Pericardium fibroblast (primary cell): ENCODE results near the gene USP17L18. TPM values are rescaled to one million over a fixed set of nuclear protein-coding genes. Genes with fewer than 3 reads are reported as not detected.

Source experiments
- total RNA-seq: library from RNA; depleted of rRNA; stranded (reverse); fragments of >200 nt; gene quantifications from 2 replicates; pipeline ENCODE4 v1.2.3, GENCODE V29; 2015

The USP17L18 gene, protein sequence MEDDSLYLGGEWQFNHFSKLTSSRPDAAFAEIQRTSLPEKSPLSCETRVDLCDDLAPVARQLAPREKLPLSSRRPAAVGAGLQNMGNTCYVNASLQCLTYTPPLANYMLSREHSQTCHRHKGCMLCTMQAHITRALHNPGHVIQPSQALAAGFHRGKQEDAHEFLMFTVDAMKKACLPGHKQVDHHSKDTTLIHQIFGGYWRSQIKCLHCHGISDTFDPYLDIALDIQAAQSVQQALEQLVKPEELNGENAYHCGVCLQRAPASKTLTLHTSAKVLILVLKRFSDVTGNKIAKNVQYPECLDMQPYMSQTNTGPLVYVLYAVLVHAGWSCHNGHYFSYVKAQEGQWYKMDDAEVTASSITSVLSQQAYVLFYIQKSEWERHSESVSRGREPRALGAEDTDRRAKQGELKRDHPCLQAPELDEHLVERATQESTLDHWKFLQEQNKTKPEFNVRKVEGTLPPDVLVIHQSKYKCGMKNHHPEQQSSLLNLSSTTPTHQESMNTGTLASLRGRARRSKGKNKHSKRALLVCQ
- not detected in 2 replicates for total RNA-seq

DNA sequence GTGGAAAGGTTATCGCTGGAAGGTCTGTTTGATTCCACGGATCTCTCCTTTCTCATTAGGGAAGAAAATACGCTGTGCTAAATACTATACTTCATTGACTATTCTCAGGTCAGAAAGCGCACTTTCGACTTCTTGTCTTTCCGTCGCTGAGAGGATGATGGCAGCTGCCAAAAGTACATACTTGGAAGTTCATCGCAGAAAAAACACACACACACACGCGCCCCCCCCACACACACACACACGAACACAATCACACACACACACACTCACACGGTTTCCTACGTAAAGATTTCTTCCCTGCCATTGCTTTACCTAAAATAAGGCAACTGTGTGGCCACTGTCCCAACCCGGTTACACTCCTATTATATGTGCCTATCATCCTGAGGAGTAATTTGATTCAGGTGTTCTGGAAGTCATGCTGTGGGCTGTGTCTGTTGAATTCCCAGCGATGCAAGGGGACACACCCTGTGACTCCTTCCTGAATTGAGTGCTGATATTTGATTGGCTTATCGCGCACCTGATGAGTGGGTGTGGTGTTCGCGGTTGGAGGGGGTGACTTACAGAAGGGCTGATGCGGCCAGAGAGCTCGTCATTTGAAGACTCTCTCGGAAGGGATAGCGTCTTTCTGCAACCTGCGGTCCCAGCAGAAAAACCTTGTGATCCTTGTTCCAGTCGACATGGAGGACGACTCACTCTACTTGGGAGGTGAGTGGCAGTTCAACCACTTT, at the start of gene USP17L18:
Gene USP17L18 (plus strand): TSS at position 678 of the 728 bp plus-strand sequence. CDS start 0 bp downstream, at position 678.

DNA sequence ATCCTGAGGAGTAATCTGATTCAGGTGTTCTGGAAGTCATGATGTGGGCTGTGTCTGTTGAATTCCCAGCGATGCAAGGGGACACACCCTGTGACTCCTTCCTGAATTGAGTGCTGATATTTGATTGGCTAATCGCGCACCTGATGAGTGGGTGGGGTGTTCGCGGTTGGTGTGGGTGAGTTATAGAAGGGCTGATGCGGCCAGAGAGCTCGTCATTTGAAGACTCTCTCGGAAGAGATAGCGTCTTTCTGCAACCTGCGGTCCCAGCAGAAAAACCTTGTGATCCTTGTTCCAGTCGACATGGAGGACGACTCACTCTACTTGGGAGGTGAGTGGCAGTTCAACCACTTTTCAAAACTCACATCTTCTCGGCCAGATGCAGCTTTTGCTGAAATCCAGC, 38.1 kb upstream of the USP17L18 start, which contains the start of gene USP17L10:
Gene USP17L10 (plus strand): TSS at position 301 of the 400 bp plus-strand sequence. CDS start 0 bp downstream, at position 301.

DNA sequence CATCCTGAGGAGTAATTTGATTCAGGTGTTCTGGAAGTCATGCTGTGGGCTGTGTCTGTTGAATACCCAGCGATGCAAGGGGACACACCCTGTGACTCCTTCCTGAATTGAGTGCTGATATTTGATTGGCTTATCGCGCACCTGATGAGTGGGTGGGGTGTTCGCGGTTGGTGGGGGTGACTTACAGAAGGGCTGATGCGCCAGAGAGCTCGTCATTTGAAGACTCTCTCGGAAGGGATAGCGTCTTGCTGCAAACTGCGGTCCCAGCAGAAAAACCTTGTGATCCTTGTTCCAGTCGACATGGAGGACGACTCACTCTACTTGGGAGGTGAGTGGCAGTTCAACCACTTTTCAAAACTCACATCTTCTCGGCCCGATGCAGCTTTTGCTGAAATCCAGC, 33.3 kb upstream of the USP17L18 start, which contains the start of gene USP17L11:
Gene USP17L11 (plus strand): TSS at position 301 of the 400 bp plus-strand sequence. CDS start 0 bp downstream, at position 301.

DNA sequence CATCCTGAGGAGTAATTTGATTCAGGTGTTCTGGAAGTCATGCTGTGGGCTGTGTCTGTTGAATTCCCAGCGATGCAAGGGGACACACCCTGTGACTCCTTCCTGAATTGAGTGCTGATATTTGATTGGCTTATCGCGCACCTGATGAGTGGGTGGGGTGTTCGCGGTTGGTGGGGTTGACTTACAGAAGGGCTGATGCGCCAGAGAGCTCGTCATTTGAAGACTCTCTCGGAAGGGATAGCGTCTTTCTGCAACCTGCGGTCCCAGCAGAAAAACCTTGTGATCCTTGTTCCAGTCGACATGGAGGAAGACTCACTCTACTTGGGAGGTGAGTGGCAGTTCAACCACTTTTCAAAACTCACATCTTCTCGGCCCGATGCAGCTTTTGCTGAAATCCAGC, 28.6 kb upstream of the USP17L18 start, which contains the start of gene USP17L12:
Gene USP17L12 (plus strand): TSS at position 301 of the 400 bp plus-strand sequence. CDS start 0 bp downstream, at position 301.

DNA sequence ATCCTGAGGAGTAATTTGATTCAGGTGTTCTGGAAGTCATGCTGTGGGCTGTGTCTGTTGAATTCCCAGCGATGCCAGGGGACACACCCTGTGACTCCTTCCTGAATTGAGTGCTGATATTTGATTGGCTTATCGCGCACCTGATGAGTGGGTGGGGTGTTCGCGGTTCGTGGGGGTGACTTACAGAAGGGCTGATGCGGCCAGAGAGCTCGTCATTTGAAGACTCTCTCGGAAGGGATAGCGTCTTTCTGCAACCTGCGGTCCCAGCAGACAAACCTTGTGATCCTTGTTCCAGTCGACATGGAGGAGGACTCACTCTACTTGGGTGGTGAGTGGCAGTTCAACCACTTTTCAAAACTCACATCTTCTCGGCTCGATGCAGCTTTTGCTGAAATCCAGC, 23.8 kb upstream of the USP17L18 start, which contains the start of gene USP17L13:
Gene USP17L13 (plus strand): TSS at position 301 of the 400 bp plus-strand sequence. CDS start 0 bp downstream, at position 301.

DNA sequence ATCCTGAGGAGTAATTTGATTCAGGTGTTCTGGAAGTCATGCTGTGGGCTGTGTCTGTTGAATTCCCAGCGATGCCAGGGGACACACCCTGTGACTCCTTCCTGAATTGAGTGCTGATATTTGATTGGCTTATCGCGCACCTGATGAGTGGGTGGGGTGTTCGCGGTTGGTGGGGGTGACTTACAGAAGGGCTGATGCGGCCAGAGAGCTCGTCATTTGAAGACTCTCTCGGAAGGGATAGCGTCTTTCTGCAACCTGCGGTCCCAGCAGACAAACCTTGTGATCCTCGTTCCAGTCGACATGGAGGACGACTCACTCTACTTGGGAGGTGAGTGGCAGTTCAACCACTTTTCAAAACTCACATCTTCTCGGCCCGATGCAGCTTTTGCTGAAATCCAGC, 14.3 kb upstream of the USP17L18 start, which contains the start of gene USP17L15:
Gene USP17L15 (plus strand): TSS at position 301 of the 400 bp plus-strand sequence. CDS start 0 bp downstream, at position 301.

DNA sequence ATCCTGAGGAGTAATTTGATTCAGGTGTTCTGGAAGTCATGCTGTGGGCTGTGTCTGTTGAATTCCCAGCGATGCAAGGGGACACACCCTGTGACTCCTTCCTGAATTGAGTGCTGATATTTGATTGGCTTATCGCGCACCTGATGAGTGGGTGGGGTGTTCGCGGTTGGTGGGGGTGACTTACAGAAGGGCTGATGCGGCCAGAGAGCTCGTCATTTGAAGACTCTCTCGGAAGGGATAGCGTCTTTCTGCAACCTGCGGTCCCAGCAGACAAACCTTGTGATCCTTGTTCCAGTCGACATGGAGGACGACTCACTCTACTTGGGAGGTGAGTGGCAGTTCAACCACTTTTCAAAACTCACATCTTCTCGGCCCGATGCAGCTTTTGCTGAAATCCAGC, 4.9 kb upstream of the USP17L18 start, which contains the start of gene USP17L17:
Gene USP17L17 (plus strand): TSS at position 301 of the 400 bp plus-strand sequence. CDS start 0 bp downstream, at position 301.

DNA sequence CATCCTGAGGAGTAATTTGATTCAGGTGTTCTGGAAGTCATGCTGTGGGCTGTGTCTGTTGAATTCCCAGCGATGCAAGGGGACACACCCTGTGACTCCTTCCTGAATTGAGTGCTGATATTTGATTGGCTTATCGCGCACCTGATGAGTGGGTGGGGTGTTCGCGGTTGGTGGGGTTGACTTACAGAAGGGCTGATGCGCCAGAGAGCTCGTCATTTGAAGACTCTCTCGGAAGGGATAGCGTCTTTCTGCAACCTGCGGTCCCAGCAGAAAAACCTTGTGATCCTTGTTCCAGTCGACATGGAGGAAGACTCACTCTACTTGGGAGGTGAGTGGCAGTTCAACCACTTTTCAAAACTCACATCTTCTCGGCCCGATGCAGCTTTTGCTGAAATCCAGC, 4.6 kb downstream of the USP17L18 start, which contains the start of gene USP17L19:
Gene USP17L19 (plus strand): TSS at position 301 of the 400 bp plus-strand sequence. CDS start 0 bp downstream, at position 301.

DNA sequence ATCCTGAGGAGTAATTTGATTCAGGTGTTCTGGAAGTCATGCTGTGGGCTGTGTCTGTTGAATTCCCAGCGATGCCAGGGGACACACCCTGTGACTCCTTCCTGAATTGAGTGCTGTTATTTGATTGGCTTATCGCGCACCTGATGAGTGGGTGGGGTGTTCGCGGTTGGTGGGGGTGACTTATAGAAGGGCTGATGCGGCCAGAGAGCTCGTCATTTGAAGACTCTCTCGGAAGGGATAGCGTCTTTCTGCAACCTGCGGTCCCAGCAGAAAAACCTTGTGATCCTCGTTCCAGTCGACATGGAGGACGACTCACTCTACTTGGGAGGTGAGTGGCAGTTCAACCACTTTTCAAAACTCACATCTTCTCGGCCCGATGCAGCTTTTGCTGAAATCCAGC, 9.4 kb downstream of the USP17L18 start, which contains the start of gene USP17L20:
Gene USP17L20 (plus strand): TSS at position 301 of the 400 bp plus-strand sequence. CDS start 0 bp downstream, at position 301.

DNA sequence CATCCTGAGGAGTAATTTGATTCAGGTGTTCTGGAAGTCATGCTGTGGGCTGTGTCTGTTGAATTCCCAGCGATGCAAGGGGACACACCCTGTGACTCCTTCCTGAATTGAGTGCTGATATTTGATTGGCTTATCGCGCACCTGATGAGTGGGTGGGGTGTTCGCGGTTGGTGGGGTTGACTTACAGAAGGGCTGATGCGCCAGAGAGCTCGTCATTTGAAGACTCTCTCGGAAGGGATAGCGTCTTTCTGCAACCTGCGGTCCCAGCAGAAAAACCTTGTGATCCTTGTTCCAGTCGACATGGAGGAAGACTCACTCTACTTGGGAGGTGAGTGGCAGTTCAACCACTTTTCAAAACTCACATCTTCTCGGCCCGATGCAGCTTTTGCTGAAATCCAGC, 14.1 kb downstream of the USP17L18 start, which contains the start of gene USP17L21:
Gene USP17L21 (plus strand): TSS at position 301 of the 400 bp plus-strand sequence. CDS start 0 bp downstream, at position 301.

DNA sequence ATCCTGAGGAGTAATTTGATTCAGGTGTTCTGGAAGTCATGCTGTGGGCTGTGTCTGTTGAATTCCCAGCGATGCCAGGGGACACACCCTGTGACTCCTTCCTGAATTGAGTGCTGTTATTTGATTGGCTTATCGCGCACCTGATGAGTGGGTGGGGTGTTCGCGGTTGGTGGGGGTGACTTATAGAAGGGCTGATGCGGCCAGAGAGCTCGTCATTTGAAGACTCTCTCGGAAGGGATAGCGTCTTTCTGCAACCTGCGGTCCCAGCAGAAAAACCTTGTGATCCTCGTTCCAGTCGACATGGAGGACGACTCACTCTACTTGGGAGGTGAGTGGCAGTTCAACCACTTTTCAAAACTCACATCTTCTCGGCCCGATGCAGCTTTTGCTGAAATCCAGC, 18.9 kb downstream of the USP17L18 start, which contains the start of gene USP17L22:
Gene USP17L22 (plus strand): TSS at position 301 of the 400 bp plus-strand sequence. CDS start 0 bp downstream, at position 301.

Other genes with a start within 250 kb of the USP17L18 start
- not detected in 2 replicates for gene FAM90A26, start 78.2 kb upstream of the USP17L18 start, total RNA-seq
- gene USP17L10, start 38.0 kb upstream of the USP17L18 start, total RNA-seq, result not detected in 2 replicates
- gene USP17L11, start 33.2 kb upstream of the USP17L18 start, total RNA-seq, result not detected in 2 replicates
- gene USP17L12, start 28.5 kb upstream of the USP17L18 start, total RNA-seq, result not detected in 2 replicates
- not detected in 2 replicates for gene USP17L13, start 23.7 kb upstream of the USP17L18 start, total RNA-seq
- not detected in 2 replicates for gene USP17L15, start 14.2 kb upstream of the USP17L18 start, total RNA-seq
- gene USP17L17, start 4.8 kb upstream of the USP17L18 start, total RNA-seq, result not detected in 2 replicates
- not detected in 2 replicates for gene USP17L19, start 4.7 kb downstream of the USP17L18 start, total RNA-seq
- not detected in 2 replicates for gene USP17L20, start 9.5 kb downstream of the USP17L18 start, total RNA-seq
- gene USP17L21, start 14.2 kb downstream of the USP17L18 start, total RNA-seq, result not detected in 2 replicates
- not detected in 2 replicates for gene USP17L22, start 19.0 kb downstream of the USP17L18 start, total RNA-seq
- not detected in 2 replicates for gene USP17L24, start 76.5 kb downstream of the USP17L18 start, total RNA-seq
- not detected in 2 replicates for gene USP17L25, start 81.3 kb downstream of the USP17L18 start, total RNA-seq
- gene USP17L26, start 86.0 kb downstream of the USP17L18 start, total RNA-seq, result not detected in 2 replicates
- not detected in 2 replicates for gene USP17L5, start 90.8 kb downstream of the USP17L18 start, total RNA-seq
- gene USP17L27, start 95.5 kb downstream of the USP17L18 start, total RNA-seq, result not detected in 2 replicates
- gene USP17L28, start 100.3 kb downstream of the USP17L18 start, total RNA-seq, result not detected in 2 replicates
- gene USP17L29, start 105.0 kb downstream of the USP17L18 start, total RNA-seq, result not detected in 2 replicates
- not detected in 2 replicates for gene USP17L30, start 114.5 kb downstream of the USP17L18 start, total RNA-seq
- not detected in 2 replicates for gene DEFB131A, start 195.8 kb downstream of the USP17L18 start, total RNA-seq